NB4 (cell line): ENCODE data around the gene PLD4.

Source experiments
- DNase-seq: peaks from one replicate; pipeline ENCODE4 v3.0.0; 2010; ENCODE audit warnings: low read depth
- H3K4me3 ChIP-seq: one replicate; pipeline ENCODE4 v1.5.1; 2011; ENCODE audit warnings: mild to moderate bottlenecking, low read depth, low read length, moderate library complexity
- CTCF ChIP-seq: IDR thresholded peaks from one replicate; pipeline ENCODE4 v1.5.1; 2012; ENCODE audit warnings: low read depth, low read length
- MAX ChIP-seq: IDR thresholded peaks from 2 replicates; pipeline ENCODE4 v1.6.1; 2011; ENCODE audit warnings: low read depth, low read length
- MYC ChIP-seq: IDR thresholded peaks from 2 replicates; pipeline ENCODE4 v1.6.1; 2011; ENCODE audit warnings: low read depth, low read length
- POLR2A ChIP-seq: IDR thresholded peaks from 2 replicates; pipeline ENCODE4 v1.6.1; 2011; ENCODE audit warnings: mild to moderate bottlenecking; ENCODE audit not compliant: insufficient read length; ENCODE audit errors: extremely low read depth

The PLD4 gene

GRCh38 chr14:104978746-104979691 is 54.3 kb downstream of the PLD4 start:
- TF ChIP-seq MAX (no peak), POLR2A (no peak), CTCF (no peak), MYC (no peak)
- DNase-seq, result no peak
- no peak overlapping the region for H3K4me3 ChIP-seq

GRCh38 chr14:104979758-104980610 is 55.3 kb downstream of the PLD4 start:
- no peak overlapping the region for H3K4me3 ChIP-seq
- TF ChIP-seq POLR2A, result no peak
- no peak for TF ChIP-seq CTCF
- TF ChIP-seq MYC, result no peak
- TF ChIP-seq MAX, result no peak
- no peak for DNase-seq

GRCh38 chr14:104980611-104981531 is 56.2 kb downstream of the PLD4 start:
- no peak for DNase-seq
- TF ChIP-seq MAX, result no peak
- TF ChIP-seq POLR2A, result no peak
- TF ChIP-seq CTCF, result no peak
- TF ChIP-seq MYC, result no peak

GRCh38 chr14:104981699-104982541 is 57.2 kb downstream of the PLD4 start:
- TF ChIP-seq POLR2A, result no peak
- no peak for TF ChIP-seq MAX
- no peak for TF ChIP-seq CTCF
- no peak for TF ChIP-seq MYC
- DNase-seq, result no peak

More at GRCh38 chr14:104980611-104981531, 56.2 kb downstream of the PLD4 start:
- H3K4me3 ChIP-seq, result no peak overlapping the region

More at GRCh38 chr14:104981699-104982541, 57.2 kb downstream of the PLD4 start:
- H3K4me3 ChIP-seq, result no peak overlapping the region
